OCI-M1 (cell line): ENCODE results near the gene PAPSS2.
A peak's percentile ranks its signal among the peaks of the same experiment; 100 is the strongest.

Experiments
- DNase-seq: peaks from one replicate; lab custom pipeline; 2025; lab: John Stamatoyannopoulos, UW

Gene PAPSS2

DNA sequence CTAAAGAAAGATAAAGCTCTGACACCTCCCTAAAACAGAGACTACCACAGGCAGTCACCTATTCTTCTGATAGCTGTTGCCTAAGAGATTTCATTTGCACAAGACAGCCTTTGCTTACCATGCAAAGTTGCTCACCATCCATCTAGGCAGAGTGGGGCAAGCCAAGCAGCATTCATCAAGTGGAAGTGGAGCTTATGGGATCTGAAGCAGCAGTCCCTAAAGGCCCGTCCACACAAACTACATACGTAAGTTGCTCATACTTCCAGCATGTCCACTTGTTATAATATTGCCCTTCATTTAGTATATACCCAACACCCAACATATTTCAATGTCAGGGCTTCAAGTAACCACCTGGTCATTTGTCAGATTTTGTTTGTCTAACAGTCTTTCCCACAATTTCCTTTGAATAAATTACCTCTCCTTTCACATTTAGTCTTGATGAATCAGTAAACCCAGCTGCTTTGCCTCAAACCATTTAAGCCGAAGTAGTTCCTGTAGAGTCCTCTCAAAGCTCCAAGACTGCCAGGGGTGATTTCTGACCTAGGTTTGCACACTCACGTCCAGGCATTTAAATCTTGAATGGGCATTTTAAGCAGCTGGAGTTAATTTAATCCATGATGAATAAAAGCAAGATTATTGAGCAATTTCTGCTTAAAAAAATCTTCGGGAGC, 90.5 kb downstream of the PAPSS2 start:
- DNase-seq = peak; percentile 33

GRCh38 chr10:87750817-87751216, 91.1 kb downstream of the PAPSS2 start:
- DNase-seq = no peak

DNA sequence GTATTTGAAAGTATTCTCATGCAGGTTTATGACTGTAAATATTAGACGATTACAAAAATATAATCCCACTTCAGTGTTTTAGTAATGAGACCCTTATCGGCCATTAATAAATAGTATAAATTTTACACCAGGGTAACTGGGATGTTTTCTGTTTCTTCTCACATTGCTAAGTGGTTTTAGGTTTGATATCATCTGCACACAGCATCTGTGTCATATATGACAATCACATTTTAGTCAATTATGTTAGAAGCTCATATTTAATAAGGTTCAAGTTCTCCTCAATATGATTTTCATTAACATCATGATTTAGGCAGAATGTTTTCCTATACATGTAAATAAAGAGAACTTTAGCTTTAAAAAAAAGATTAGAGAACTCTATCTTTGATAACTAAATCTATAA, 91.6 kb downstream of the PAPSS2 start:
- DNase-seq = no peak

- no peak for DNase-seq
These were observed 92.9 kb downstream of the PAPSS2 start for GRCh38 chr10:87752566-87752965.

- no peak for DNase-seq
These were observed 94.6 kb downstream of the PAPSS2 start for GRCh38 chr10:87753995-87754866.

DNA sequence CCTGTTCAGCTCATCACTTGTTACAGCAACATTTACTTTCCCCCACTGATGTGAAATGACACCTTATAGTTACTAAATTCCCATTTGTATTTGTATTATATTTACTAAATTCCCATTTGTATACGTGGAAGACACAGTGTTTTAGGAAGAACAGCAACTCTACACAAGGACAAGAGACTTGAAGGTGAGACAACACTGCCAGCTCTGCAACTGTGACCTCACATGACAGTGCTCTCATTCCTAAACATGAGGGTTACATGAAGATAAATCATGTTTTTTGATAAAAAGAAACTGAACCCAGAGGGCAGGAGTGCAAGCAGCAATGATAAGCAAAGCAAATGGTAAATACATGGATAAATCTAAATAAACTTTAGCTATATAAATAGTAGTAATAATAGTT, 98.0 kb downstream of the PAPSS2 start:
- no peak for DNase-seq

GRCh38 chr10:87759551-87759950, 99.9 kb downstream of the PAPSS2 start:
- peak; percentile 45 for DNase-seq

- DNase-seq = peak; percentile 42
These were observed 100.7 kb downstream of the PAPSS2 start for GRCh38 chr10:87760195-87760905.

GRCh38 chr10:87761153-87761552, 101.5 kb downstream of the PAPSS2 start:
- DNase-seq = no peak

DNA sequence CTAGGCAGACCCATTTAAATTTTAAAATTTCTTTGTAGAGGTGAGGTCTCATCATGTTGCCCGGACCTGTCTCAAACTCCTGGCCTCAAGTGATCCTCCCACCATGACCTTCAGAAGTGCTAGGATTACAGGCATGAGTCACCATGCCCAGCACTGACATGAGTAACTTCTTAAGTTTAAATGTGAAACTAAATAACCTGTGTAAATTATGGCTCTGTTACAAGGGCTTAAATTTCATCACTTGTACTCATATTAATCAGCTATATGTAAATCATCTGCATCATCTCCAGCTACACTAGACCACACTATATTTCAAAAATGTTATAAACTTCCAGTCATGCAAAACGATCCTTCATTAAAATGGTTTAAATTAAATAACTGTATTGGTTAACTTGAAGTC, 102.2 kb downstream of the PAPSS2 start:
- DNase-seq = peak; percentile 78

- DNase-seq = no peak
These were observed 103.6 kb downstream of the PAPSS2 start for GRCh38 chr10:87763086-87763861.

DNA sequence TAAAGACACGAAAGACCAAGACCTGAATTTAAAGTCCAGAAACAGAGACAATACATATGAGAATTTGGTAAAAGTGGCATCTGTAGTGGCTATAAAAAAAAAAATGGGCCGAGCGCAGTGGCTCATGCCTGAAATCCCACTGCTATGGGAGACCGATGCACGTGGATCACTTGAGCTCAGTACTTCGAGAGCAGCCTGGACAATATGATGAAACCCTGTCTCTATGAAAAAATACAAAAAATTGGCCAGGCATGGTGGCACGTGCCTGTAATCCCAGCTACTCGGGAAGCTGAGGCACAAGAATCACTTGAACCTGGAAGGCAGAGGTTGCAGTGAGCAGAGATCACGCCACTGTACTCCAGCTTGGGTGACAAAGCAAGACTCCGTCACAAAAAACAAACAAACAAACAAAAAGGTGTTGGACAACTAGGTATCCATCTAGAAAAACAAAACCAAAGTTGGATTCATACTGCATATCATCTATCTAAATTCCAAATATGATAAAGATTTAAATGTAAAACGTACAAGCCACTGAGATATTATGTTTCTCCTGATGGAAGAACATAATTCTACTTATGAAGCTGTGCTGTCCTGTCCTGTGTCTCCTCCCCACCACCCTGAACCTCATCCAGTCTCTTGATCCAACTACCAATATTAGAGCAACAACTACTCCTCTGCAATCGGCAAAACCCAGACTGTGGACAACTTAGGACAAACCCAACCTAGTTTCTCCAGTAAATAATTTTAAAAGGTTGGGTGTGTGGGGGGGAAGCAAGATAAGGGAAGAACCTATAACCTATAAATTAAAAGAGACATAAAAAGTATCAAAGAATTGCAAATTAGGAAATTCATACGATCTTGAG, 104.6 kb downstream of the PAPSS2 start:
- DNase-seq = no peak

- DNase-seq = no peak
These were observed 106.1 kb downstream of the PAPSS2 start for GRCh38 chr10:87765666-87766376.

- DNase-seq = no peak
These were observed 107.6 kb downstream of the PAPSS2 start for GRCh38 chr10:87767253-87767652.

- DNase-seq = peak; percentile 80
These were observed 112.3 kb downstream of the PAPSS2 start for GRCh38 chr10:87771871-87772500.

- no peak for DNase-seq
These were observed 116.1 kb downstream of the PAPSS2 start for GRCh38 chr10:87775766-87776165.

DNA sequence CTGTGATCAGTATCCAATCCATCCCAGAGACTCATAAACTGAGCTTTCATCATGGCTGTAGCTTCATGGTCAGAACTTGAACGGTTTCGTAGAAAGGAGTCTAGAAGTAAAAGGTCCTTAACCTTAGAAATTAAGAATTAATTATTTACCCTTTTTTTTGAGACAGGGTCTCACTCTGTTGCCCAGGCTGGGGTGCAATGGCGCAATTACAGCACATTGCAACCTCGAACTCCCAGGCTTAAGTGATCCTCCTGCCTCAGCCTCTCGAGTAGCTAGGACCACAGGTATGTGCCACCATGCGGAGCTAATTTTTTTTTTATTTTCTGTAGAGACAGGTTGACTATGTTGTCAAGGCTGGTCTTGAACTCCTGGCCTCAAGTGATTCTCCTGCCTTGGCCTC, 116.7 kb downstream of the PAPSS2 start:
- no peak for DNase-seq

DNA sequence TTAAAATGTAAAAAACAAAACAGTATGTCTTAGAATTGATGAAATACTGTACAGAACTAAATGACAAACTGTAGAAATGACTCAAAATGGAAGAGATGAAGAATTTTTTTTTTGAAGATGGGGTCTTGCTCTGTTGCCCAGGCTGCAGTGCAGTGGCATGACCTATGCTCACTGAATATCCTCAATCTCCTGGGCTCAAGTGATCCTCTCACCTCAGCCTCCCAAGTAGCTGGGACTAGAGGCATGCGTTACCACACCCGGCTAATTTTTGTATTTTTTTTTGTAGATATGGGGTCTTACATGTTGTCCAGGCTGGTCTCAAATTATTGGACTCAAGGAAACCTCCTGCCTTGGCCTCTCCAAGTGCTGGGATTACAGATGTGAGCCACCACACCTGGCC, 121.9 kb downstream of the PAPSS2 start:
- no peak for DNase-seq

DNA sequence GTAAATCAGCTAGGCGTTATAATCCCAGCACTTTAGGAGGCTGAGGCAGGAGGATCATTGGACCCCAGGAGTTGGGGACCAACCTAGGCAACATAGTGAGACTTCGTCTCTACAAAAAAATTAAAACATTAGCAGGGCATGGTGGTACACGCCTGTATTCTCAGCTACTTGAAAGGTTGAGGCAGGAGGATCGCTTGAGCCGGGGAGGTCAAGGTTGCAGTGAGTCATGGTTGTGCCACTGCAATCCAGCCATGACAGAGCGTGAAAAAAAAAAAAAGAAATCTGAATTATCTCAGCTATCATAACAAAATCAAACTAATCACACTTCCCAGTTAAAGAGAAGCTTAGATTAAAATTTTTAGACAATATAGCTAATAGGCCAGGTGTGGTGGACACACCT, 123.0 kb downstream of the PAPSS2 start:
- no peak for DNase-seq

- DNase-seq = no peak
These were observed 126.7 kb downstream of the PAPSS2 start for GRCh38 chr10:87786421-87786820.
